GM18499 (cell line): ENCODE data around the gene PKIB.
"Not testable (repeated sequence)": the region's sequence is repeated elsewhere in the genome, so short reads cannot be mapped to it uniquely, and the experiment has no call there.

Experiments
- ATAC-seq: cut with Tn5 transposase; IDR thresholded peaks from one replicate; pipeline ENCODE4 v1.9.1; 2021; ENCODE audit warnings: moderate number of reproducible peaks; ENCODE audit not compliant: insufficient read depth, unreplicated experiment

Gene PKIB

DNA sequence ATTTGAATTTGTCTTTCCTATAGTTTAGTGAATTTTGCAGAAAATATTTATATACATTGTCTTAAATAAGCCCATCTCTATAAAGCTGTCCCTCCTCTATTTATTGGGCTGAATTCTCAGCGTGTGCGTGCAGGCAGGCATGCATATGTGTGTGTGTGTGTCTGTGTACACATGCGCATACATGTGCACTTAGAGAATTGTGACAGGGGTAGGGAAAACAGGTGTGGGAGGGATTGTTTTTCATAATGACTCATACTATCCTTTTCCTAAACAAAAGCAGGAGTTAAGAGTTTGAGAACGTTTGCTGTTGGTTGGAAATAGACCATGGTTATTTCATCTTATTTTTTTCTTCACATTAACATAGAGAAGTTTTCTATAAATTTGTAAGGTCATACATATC, 126.0 kb downstream of the PKIB start:
- ATAC-seq: no peak

DNA sequence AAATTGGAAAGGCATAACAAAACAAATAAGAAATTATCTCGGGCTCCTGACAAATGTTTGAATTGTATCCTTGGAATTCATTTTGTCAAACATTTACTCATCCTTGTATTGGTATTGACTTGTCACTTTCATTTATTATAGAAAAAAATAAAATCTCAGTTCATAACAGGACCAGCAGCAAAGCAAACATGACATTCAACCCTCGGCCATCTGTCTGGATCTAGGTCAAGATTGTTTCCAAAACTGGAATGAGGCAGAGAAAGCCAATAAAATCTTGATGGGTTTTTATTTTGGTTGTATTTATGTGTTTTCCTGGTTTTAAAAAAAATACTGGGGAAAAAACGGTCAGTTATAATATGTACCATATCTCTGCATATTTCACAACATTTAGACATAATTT, 126.4 kb downstream of the PKIB start:
- ATAC-seq: no peak

DNA sequence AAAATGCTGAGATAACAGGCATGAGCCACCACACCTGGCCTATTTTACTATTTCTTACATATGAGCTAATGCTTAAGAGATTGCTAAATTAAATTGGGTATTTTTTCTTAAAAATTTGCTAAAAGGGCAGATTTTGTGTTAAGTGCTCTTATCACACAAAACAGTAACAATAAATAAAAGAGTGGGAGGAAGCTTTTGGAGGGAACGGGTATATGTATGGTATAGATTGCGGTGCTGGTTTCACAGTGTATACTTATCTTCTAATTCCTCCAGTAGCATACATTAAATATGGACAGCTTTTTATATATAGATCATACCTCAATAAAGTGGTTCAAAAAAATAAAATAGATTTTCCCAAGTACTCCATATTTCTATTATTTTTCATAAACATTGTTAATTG, 129.9 kb downstream of the PKIB start:
- ATAC-seq: no peak

DNA sequence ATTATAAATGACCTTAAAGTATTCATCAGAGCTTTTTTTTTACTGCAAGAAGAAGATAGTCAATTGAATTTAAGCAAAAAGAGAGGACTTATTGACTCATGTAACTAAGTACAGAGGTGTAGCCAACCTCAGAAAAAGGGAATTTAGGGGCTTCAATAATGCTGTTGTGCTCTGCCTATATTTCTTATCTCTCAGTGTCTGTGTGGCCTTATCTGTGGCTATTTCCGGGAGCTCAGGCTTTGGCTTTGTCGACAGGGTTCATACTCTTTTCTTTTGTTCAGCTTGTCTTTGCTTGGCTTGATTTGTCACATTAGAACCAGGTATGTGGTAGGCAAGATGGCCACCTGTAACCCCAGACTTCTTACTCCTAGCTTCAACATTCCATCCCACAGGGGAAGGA, 130.7 kb downstream of the PKIB start:
- no peak for ATAC-seq

DNA sequence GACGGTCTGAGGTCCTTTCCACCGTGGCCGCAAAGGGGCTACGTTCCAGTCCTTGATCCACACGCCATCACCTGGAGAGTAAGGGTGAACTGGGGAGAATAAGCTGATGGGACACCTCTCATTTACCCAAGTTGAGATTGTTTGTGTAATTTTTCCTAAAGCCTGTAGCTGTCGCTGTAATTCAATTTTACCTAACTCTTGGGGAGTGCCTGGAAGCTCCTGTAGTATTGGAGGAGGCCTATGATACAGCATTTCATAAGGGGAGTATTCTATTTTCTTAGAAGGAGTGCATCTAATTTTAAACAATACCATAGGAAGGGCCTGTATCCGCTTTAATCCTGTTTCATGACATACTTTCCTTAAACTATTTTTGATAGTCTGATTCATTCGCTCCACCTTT, 134.0 kb downstream of the PKIB start:
- not testable (repeated sequence) for ATAC-seq

DNA sequence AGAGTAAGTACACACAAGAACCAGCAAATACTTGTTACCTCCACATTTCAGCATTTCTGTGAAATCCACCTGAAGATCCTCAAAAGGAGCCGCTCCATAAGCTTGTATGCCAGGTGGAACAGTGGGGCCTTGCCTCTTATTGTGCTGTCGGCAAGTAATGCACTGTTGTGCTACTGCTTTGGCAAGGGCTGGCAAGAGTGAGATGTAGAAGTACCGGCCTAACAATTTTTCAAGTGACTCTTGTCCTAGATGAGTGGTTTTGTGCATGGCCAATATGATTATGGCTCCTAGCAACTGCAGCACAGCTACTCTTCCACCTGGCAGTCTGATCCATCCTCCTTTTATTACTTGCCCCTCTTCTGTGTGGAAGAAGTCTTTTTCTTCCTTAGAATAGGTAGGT, 134.7 kb downstream of the PKIB start:
- not testable (repeated sequence) for ATAC-seq

DNA sequence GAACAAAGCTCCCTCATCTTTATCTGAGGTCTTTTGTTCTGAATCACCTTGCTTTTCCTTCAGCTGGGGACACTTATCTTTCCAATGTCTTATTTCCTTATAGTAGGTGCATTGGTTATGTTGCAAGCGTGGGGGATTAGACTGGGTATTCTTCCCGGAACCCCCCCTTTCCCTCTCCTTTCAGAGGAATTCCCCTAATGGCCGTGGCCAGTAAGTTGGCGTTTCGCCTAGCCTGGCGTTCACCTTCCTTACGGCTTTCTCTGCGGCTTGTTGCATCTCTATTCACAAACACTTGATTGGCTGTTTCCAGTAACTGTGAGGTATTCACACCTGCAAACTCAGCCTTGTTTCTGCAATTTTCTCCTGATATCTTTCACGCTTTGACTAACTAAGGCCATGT, 136.5 kb downstream of the PKIB start:
- ATAC-seq: no peak

DNA sequence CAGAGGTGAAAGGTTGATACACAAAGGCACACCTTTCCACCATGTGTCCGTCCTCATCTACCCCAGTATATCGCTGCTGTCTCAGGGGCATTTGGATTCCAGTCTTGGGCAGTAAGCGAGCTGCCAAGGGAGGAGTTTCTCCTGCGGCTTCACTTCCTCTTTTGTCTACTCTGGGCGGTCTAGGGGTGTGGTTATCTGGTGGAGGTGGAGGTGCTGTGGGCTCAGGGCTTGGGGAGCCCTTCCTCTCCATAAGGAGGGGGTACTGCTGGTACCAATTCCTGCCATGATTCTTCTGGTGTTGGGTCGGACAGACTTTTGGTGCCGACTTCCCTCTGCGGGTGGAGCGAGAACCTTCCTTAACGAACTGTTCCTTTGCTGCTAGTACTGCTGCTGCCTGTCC, 137.4 kb downstream of the PKIB start:
- no peak for ATAC-seq

DNA sequence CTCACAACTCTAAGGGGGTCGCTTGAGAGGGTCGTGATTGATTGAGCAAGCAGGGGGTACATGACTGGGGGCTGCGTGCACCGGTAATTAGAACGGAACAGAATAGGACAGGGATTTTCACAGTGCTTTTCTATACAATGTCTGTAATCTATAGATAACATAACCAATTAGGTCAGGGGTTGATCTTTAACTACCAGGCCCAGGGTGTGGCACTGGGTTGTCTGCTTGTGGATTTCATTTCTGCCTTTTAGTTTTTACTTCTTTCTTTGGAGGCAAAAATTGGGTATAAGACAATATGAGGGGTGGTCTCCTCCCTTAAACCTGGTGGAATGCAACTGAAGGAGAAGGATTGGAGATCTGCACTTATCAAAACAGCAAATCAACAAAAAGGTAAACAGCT, 138.7 kb downstream of the PKIB start:
- not testable (repeated sequence) for ATAC-seq

DNA sequence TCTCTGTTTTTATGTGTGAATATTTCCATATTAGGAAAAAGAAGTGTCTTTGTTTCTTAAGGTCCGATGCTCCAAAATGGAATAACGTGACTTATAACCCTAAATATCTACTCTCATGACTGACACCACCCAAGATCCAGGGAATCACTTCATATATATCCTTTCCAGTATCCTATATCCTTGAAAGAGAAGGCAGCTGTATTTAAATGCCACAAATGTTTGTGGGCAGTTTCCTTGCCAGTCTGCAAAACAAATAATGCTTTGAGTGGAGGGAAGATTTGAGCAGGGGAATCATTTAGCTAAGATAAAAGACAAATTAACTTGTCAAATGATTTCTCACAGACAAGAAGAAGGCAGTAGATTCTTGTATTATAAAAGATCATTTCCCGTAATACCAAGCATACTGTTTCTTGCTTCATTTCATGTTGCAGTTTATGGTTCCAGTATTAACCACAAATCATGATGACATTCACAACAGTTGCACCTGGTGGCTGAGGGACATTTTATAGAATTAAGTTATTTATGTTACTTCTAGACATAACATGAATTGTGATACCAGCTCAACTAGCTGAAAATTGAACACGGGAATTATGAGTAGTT, 139.3 kb downstream of the PKIB start:
- no peak for ATAC-seq

DNA sequence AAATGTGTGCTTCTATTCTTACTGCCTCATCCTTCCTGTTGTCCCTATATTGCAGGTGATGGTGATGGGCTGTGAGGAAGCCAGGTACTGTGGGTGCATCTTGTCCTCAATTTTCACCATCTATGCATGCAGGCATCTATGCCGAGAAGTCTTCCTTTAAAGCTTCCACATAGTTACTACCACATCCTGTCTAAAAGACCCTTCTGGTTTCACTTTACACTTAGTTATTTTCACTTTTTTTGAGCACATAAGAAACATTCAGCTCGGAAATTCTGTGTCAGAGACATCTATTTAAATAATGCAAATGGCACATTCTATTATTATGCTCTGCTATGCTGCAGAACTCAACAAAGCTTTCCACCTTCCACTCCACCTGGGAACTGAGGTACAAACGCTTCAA, 141.1 kb downstream of the PKIB start:
- peak; percentile 81 for ATAC-seq

DNA sequence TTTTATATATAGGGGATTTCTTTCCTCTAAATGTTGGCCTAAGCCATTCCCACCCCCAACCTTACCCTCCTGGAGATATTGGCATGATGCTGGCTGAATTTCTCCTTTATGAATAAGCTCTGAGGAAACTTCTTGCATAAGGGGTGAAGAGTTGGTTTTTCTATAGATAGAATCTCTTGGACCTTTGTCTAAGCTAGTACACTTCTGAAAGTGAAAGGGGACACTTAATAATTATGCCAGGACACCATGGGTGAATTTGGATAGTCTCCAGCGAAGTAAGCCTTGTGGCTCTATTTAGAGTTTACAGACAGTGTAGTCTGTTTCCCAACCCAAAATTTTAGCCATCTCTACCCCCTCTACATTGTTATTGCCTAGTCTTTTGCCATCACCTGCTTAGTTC, 142.3 kb downstream of the PKIB start:
- ATAC-seq: no peak

DNA sequence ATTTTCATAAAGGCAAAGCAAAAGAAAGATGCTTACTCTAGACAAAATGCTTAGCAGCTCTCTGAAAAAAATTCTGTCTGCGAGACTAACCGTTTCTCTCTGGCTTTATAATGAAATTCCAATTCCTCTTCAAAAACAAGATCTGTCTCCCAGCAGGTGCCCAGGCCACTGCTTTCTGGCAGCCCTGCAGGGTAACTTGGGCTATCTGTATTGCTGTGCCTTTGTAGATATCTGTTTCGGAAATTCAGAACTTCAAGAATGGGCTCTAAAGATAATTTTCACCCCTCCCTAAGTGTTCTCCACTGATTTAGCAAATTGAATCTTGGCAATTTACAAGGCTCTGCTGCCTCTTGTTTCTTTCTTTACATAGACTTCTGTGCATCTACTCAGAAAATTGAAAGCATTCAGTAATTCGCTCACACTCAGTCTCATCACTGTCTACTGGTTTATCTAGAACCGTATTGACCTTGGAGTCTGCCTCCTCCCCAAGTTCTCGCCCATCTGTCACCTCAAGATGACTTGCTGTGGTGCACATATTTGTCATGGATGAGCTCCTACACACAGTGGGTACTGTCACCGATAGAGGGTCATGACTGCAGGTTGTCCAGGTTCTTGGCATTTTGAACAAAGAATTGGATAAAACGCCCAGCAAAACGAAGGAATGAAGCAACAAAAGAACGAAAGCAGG, 142.9 kb downstream of the PKIB start:
- ATAC-seq: no peak

DNA sequence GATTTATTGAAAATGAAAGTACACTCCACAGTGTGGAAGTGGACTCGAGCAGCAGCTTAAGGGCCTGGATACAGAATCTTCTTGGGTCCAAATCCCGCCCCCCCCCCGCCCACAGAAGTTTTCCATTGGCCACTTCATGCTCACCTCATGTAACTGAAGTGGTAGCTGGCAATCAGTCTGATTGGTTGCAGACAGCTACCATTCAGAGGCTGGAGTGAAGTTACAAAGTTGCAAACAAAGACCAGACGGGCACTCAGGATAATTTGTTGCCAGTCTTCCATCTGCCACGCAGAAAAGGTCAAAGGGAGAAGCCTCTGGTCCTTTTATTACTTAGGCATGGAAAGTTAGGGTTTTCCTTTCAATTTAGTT, 143.5 kb downstream of the PKIB start:
- no peak for ATAC-seq

DNA sequence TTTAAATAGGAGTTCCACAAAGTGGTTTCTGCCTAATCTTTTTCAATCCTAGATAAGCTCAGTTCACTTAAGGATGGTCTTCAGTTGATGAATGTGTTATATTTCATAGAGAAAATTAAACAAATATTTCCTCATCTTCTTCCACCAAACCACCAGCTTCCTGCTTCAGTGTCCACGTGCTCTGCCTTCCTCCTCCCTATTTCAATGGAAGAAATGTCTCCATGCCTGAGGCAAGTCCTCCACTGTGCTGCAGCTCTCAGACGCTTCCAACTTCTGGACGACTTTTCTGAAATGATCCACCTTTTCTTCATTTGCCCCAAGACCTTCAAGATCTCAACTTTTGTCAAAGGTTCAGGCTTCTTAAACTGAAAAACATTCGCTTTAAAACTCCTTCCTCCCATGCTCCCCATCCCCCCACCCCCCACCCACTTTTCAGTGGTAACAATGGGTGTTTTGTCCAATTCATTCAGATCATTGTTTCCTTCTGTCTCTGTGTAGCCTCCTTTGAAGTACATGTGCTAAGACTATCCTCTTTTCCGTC, 144.1 kb downstream of the PKIB start:
- no peak for ATAC-seq

DNA sequence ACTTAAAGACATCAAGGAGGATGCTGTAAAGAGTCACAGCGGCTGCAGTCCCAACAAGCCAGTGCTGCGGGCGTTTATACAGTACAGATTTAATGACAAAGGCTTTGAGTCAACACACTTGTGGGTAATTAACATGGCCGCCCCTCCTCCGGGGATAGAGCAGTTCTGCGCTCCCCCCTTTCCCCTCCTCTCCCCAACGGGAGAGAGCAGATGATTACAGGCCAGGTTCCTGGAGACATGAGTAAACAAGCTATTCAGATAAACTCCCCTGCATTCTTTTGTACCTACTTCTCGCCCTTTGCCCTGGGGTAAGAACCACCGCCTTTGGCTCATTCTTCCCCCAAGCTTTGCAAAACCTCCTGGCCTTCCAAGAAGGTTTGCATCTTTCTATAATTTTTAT, 145.7 kb downstream of the PKIB start:
- ATAC-seq: no peak

DNA sequence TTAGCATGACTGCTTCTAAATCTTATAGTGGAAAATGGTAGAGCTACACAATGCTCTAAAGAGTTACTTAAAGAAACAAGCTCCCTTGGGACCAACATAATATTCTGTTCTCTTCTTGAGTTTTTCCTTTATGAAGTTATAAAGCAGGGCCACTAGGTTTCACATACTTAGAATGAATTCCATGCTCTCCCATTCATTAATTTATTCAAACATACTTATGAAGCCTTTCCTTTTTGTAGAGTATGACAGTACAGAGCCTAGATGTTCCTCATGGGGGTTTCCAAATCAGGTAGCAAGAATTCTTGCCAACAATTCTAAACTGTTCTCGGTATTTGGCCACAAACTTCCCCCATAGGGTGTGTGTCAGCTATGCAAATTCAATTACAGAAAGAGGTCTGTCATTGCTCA, 148.7 kb downstream of the PKIB start:
- ATAC-seq: peak; percentile 99

DNA sequence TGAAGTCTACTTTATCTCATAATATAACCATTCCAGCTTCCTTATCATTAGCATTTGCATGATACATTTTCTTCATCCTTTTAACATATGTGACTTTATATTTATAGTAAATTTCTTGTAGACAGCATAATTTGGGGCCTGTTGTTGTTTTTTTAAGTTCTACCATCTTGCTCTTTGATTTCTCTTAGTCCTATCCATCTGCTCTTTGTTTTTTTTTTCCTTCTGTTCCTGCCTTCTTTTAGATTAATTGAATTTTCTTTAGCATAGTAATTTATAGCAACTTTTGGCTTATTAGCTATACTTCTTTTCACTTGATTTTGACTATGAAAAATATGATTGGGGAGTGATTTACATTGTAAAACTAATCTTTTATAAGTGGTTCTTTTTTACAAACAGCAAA, 150.1 kb downstream of the PKIB start:
- ATAC-seq: no peak

DNA sequence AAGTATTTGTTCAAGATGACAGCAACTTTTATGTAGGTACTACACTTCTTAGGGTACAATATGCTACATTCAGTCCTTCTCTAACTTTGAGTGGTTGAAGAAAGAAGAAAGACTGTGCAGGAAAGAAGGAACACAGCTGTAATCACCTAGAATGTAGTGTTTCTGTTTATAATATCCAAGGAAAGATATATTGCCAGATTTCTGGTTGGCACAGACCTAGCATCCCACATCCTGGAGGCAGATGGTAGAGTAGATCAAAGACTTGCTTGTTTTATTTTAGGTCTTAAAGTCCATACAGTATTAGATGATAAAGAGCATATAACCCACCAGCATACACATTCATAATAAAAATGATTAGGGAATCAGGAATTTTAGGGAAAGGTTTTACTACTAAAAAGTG, 156.1 kb downstream of the PKIB start:
- ATAC-seq: no peak

DNA sequence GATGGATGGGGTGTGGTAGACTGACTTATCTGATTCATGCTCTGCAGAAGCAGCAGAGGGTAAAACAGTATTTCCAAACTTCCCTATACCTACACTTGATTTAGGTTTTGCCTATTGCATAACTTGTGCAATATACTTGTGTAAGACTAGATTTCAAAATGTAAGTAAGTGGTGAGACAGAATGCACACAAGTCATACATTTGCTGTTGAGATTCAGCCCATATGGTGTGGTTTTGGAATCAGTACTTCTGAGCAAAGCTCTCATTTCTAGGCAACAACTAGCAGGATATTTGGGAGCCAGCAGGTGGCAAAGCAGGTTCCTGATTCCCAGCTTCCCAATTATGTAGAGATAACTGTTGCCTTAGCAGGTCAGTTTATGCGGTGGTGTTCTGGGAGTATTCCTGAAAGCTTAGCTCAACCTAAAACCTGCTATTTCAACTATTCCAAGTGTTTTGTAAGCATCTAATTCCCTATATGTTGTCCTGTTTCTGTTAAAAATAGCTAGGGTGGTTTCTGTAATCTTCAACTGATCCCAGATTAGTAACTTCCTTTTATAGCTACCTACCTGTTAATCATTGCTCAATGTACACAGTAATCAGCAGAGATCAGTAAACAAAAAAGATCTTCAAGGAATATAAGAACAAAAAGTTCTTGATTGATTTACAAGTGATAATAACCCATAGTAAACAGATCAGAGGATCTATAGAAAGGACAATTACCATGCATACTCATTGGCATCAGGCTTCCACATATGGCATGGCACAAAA, 160.8 kb downstream of the PKIB start:
- ATAC-seq: no peak

DNA sequence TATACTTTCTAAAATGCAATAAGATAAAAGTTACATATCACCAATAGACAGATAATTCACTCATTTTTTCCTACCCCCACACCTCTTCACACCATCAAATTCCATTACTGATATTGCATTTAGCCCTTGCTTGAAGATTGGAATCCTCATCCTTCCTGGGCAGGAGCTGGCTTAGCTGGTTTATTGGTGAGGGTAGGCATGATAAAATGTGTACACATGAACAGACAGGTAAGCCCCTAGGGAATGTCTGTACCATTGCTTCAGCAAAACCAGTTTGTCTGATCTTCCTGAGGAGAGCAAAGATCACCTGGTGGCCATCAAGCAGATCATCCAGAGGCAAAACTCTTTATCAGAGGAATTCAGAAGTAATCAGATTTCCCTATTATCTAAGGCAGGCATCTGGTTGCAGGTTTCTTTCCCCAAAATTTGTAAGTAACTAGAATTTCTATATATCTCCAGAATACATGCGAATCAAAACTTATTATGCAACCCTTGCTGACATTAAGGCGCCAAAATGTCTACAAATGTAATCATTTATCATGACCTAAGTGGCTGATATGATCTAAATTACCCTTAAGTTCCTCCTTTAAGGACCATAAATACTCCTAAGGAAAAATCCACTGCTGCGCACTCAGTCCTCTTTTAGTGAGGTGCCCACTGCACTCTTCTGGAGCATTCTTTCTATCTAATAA, 162.7 kb downstream of the PKIB start:
- ATAC-seq: no peak
